ENCODE results near the gene ARHGAP5. TPM values are rescaled to one million over a fixed set of nuclear protein-coding genes. Genes with fewer than 3 reads are reported as not detected.

The ARHGAP5 gene, protein sequence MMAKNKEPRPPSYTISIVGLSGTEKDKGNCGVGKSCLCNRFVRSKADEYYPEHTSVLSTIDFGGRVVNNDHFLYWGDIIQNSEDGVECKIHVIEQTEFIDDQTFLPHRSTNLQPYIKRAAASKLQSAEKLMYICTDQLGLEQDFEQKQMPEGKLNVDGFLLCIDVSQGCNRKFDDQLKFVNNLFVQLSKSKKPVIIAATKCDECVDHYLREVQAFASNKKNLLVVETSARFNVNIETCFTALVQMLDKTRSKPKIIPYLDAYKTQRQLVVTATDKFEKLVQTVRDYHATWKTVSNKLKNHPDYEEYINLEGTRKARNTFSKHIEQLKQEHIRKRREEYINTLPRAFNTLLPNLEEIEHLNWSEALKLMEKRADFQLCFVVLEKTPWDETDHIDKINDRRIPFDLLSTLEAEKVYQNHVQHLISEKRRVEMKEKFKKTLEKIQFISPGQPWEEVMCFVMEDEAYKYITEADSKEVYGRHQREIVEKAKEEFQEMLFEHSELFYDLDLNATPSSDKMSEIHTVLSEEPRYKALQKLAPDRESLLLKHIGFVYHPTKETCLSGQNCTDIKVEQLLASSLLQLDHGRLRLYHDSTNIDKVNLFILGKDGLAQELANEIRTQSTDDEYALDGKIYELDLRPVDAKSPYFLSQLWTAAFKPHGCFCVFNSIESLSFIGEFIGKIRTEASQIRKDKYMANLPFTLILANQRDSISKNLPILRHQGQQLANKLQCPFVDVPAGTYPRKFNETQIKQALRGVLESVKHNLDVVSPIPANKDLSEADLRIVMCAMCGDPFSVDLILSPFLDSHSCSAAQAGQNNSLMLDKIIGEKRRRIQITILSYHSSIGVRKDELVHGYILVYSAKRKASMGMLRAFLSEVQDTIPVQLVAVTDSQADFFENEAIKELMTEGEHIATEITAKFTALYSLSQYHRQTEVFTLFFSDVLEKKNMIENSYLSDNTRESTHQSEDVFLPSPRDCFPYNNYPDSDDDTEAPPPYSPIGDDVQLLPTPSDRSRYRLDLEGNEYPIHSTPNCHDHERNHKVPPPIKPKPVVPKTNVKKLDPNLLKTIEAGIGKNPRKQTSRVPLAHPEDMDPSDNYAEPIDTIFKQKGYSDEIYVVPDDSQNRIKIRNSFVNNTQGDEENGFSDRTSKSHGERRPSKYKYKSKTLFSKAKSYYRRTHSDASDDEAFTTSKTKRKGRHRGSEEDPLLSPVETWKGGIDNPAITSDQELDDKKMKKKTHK (N-terminal part only)
- total RNA-seq (2013) = 21.8 TPM
- 1 to 10 TPM; 2.5 to 6.3 (median 4.3) TPM for polyA plus RNA-seq
- 5.5 and 6.0 TPM in 2 replicates for polyA minus RNA-seq
- total RNA-seq = 34.5 to 126 (median 43.5) reads per million in 11 experiments

DNA sequence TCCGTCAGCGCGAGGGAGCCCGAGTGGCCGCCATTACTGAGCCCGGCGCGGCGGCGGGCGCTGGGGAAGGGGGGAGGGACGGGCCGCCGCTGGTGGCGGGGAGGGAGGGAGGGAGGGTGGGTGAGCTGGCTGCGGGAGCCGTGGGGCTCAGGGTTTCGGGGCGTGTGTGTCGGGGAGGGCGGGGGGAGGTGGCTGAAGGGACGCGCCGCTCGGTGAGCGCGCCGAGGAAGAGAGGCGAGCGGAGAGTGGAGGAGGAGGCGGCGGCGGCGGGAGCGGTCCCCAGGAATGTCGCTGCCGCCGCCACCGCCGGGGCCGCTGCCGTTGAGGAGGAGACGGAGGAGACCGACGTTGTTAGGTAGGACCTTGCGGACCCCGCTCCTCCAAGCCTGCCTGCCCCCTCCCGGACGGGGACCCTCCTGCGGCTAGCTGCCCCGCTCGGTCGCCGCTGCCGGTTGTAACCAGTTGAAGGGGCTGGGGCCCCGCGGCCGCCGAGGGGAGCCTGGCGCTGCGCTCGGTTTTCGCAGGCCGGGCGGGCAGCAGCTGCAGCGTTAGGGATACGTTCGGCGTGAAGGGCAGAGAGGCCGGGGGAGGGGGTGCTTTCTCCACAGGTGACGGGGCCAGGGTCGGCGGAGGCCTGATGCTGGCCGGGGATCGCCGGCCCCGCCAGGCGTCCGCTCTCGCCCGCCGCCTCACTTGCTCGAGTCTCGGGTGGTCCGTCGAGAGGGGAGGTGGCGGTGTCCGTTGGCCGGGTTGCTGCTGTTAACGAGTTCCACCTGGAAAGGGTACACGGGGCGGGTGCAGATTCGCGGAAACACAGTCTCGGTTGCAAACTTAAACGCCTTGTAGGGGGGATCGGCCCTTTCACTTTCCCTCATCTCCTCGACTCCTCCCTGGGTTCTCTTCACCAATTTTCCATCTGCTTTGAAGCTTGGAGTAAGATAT lies at the start of gene ARHGAP5:
TSS of gene ARHGAP5 (plus strand) at position 224 of the 942 bp plus-strand sequence. CDS start 13,366 bp downstream, outside the sequence.
- peak within 1 kb of the TSS; percentile 79 to 99 (median 87) for H3K4me3 ChIP-seq (replicated peaks in 1 of 3; ENCODE audit: low read depth in 2 of 3, low read length in 3 of 3)
- no peaks in the 10 kb centered on the region for H3K36me3 ChIP-seq (replicated peaks in 1 of 2; ENCODE audit: control insufficient read depth in 1 of 2, insufficient read depth in 2 of 2, low read length in 2 of 2)
- H3K27ac ChIP-seq (ENCODE audit: low read depth in 1 of 2, low read length in 2 of 2) = peak within 1 kb of the TSS; percentile 51 to 71
- Mint-ChIP-seq H3K36me3 (peaks cover 0 to 4% of the 10 kb centered on the region in 2 donors), H3K27me3 (ENCODE audit: low read depth in 3 of 3) (peaks cover 8 to 34% (median 21%) of the 10 kb centered on the region in 3 donors), H3K4me3 (peak within 1 kb of the TSS; percentile 97 to 99), H3K9me3 (peaks cover 0 to 2% (median 0%) of the 10 kb centered on the region in 7 donors), H3K27ac (peak within 1 kb of the TSS; percentile 70 to 93 (median 86)), H3K4me1 (peaks cover 27% of the 10 kb centered on the region)
- peaks cover 16 to 26% of the 10 kb centered on the region in 2 donors for H3K4me1 ChIP-seq (ENCODE audit: control insufficient read depth in 1 of 2, insufficient read depth in 2 of 2, low read length in 2 of 2)
- TF ChIP-seq, protein P1, sequence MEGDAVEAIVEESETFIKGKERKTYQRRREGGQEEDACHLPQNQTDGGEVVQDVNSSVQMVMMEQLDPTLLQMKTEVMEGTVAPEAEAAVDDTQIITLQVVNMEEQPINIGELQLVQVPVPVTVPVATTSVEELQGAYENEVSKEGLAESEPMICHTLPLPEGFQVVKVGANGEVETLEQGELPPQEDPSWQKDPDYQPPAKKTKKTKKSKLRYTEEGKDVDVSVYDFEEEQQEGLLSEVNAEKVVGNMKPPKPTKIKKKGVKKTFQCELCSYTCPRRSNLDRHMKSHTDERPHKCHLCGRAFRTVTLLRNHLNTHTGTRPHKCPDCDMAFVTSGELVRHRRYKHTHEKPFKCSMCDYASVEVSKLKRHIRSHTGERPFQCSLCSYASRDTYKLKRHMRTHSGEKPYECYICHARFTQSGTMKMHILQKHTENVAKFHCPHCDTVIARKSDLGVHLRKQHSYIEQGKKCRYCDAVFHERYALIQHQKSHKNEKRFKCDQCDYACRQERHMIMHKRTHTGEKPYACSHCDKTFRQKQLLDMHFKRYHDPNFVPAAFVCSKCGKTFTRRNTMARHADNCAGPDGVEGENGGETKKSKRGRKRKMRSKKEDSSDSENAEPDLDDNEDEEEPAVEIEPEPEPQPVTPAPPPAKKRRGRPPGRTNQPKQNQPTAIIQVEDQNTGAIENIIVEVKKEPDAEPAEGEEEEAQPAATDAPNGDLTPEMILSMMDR (IDR thresholded peaks at IDR 0.05) = no peak
- WGBS (ENCODE audit: insufficient coverage) = under 1% methylated on average over 62 of the region's 98 CpGs
- intact Hi-C loops (cut with micrococcal nuclease) = loop anchor here in 1 of 2 donors (2.0 to 10.0 kb wide), 2 partner anchors 177 to 1937 kb away; no protein-coding TSS in a partner anchor
- DNase-seq = peak in 1 of 3 donors; percentile 2
- peaks cover 12 to 30% of the 10 kb centered on the region in 2 donors for H3K27me3 ChIP-seq (ENCODE audit: control insufficient read depth in 2 of 2, insufficient read depth in 2 of 2, low read length in 2 of 2)
- no peaks in the 10 kb centered on the region for H3K9me3 ChIP-seq (replicated peaks in 1 of 2; ENCODE audit: control insufficient read depth in 1 of 2, insufficient read depth in 1 of 2, low read length in 2 of 2)
- peak within 1 kb of the TSS; percentile 71 for H3K9ac ChIP-seq (ENCODE audit: insufficient read depth, low read length, poor library complexity, severe bottlenecking)
- no peaks in the 10 kb centered on the region for H4K20me1 ChIP-seq (ENCODE audit: insufficient read depth, low read length)
- H3K79me2 ChIP-seq (ENCODE audit: insufficient read depth, low read length) = peaks cover 10% of the 10 kb centered on the region
- peak within 1 kb of the TSS; percentile 91 for H2AFZ ChIP-seq (ENCODE audit: insufficient read depth, low read depth, low read length, poor library complexity, severe bottlenecking)
- peak within 1 kb of the TSS; percentile 99 for H3K4me2 ChIP-seq (replicated peaks; ENCODE audit: extremely low read depth, low read length, poor library complexity, severe bottlenecking)

Data from CD14-positive monocyte (primary cell).